ENCODE data around the gene SLCO1A2.

DNA sequence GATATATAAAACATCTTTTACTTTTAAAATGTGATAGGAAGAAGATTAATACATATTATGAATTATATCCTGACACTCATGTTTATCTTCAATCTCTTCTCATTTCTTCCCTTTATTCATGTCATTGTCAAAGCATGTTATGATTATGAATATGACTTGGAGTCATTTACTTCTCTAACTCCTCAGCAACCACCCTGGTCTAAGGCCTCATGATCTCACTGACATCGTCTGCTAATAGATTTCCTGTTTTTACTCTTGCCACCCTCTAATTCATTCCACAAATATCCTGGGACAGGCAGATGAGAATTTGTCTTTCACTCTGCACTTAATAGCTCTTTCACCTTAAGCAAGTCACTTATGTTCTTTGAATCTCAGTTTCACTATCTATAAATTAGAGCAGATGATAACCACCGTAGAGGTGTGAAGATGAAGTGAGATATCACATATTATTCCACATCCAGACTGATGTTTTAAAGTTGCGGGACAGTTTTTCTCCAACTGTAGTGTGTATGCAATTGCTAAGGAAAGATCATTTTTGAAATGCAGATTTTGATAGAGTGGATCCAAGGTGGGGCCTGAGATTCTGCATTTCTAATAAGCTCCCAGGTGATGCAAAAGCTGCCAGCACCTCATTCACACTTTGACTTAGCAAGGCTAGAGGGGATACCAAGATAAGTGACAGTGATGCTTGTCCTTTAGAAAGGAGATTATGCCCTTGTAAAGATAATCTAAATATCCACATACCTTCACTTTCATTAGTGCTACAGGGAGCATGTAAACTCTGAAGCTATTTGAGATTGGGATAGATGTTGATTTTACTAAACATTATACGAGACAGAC is 34.6 kb upstream of the SLCO1A2 start:
- TF ChIP-seq, protein P1, sequence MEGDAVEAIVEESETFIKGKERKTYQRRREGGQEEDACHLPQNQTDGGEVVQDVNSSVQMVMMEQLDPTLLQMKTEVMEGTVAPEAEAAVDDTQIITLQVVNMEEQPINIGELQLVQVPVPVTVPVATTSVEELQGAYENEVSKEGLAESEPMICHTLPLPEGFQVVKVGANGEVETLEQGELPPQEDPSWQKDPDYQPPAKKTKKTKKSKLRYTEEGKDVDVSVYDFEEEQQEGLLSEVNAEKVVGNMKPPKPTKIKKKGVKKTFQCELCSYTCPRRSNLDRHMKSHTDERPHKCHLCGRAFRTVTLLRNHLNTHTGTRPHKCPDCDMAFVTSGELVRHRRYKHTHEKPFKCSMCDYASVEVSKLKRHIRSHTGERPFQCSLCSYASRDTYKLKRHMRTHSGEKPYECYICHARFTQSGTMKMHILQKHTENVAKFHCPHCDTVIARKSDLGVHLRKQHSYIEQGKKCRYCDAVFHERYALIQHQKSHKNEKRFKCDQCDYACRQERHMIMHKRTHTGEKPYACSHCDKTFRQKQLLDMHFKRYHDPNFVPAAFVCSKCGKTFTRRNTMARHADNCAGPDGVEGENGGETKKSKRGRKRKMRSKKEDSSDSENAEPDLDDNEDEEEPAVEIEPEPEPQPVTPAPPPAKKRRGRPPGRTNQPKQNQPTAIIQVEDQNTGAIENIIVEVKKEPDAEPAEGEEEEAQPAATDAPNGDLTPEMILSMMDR (conservative IDR thresholded peaks at IDR 0.05; ENCODE audit: low read length): no peak
- no peak for TF ChIP-seq EZH2phosphoT487 (IDR thresholded peaks at IDR 0.05; ENCODE audit: borderline replicate concordance)

All from Loucy (cell line).